ENCODE measurements around the gene BASP1.

Gene BASP1

GRCh38 chr5:17305964-17306725 lies 88.7 kb downstream of the BASP1 start (continued):
- TF ChIP-seq, protein P1, sequence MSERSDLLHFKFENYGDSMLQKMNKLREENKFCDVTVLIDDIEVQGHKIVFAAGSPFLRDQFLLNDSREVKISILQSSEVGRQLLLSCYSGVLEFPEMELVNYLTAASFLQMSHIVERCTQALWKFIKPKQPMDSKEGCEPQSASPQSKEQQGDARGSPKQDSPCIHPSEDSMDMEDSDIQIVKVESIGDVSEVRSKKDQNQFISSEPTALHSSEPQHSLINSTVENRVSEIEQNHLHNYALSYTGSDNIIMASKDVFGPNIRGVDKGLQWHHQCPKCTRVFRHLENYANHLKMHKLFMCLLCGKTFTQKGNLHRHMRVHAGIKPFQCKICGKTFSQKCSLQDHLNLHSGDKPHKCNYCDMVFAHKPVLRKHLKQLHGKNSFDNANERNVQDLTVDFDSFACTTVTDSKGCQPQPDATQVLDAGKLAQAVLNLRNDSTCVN (tag by site-specific recombination; optimal IDR thresholded peaks at IDR 0.05), result peak; percentile 18
- TF ChIP-seq ZNF18 (tag by site-specific recombination; IDR thresholded peaks at IDR 0.05), result peak; percentile 95
- 0 out of 2 replicates have a peak, but pooled peaks have one; percentile 62 for TF ChIP-seq ZNF518A (tag by site-specific recombination; conservative IDR thresholded peaks at IDR 0.05; ENCODE audit: low read depth)
- TF ChIP-seq, protein P2, sequence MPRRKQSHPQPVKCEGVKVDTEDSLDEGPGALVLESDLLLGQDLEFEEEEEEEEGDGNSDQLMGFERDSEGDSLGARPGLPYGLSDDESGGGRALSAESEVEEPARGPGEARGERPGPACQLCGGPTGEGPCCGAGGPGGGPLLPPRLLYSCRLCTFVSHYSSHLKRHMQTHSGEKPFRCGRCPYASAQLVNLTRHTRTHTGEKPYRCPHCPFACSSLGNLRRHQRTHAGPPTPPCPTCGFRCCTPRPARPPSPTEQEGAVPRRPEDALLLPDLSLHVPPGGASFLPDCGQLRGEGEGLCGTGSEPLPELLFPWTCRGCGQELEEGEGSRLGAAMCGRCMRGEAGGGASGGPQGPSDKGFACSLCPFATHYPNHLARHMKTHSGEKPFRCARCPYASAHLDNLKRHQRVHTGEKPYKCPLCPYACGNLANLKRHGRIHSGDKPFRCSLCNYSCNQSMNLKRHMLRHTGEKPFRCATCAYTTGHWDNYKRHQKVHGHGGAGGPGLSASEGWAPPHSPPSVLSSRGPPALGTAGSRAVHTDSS (tag by site-specific recombination; IDR thresholded peaks at IDR 0.05), result peak; percentile 42
- no peak for TF ChIP-seq HOXA7 (CRISPR knock-in tag; IDR thresholded peaks at IDR 0.05; ENCODE audit: borderline replicate concordance)
- TF ChIP-seq GLI2 (tag by site-specific recombination; IDR thresholded peaks at IDR 0.05; ENCODE audit: borderline replicate concordance, low read depth), result peak; percentile 99
- peak; percentile 99 for TF ChIP-seq OVOL3 (tag by site-specific recombination; IDR thresholded peaks at IDR 0.05)
- TF ChIP-seq, protein P3, sequence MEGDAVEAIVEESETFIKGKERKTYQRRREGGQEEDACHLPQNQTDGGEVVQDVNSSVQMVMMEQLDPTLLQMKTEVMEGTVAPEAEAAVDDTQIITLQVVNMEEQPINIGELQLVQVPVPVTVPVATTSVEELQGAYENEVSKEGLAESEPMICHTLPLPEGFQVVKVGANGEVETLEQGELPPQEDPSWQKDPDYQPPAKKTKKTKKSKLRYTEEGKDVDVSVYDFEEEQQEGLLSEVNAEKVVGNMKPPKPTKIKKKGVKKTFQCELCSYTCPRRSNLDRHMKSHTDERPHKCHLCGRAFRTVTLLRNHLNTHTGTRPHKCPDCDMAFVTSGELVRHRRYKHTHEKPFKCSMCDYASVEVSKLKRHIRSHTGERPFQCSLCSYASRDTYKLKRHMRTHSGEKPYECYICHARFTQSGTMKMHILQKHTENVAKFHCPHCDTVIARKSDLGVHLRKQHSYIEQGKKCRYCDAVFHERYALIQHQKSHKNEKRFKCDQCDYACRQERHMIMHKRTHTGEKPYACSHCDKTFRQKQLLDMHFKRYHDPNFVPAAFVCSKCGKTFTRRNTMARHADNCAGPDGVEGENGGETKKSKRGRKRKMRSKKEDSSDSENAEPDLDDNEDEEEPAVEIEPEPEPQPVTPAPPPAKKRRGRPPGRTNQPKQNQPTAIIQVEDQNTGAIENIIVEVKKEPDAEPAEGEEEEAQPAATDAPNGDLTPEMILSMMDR (tag by site-specific recombination; IDR thresholded peaks at IDR 0.05), result peak; percentile 31; the same call in 1 of the 2 replicates
- TF ChIP-seq PBX3 (CRISPR knock-in tag; IDR thresholded peaks at IDR 0.05), result no peak
- TF ChIP-seq ZNF473 (tag by site-specific recombination; IDR thresholded peaks at IDR 0.05), result no peak
- TF ChIP-seq, protein P4, sequence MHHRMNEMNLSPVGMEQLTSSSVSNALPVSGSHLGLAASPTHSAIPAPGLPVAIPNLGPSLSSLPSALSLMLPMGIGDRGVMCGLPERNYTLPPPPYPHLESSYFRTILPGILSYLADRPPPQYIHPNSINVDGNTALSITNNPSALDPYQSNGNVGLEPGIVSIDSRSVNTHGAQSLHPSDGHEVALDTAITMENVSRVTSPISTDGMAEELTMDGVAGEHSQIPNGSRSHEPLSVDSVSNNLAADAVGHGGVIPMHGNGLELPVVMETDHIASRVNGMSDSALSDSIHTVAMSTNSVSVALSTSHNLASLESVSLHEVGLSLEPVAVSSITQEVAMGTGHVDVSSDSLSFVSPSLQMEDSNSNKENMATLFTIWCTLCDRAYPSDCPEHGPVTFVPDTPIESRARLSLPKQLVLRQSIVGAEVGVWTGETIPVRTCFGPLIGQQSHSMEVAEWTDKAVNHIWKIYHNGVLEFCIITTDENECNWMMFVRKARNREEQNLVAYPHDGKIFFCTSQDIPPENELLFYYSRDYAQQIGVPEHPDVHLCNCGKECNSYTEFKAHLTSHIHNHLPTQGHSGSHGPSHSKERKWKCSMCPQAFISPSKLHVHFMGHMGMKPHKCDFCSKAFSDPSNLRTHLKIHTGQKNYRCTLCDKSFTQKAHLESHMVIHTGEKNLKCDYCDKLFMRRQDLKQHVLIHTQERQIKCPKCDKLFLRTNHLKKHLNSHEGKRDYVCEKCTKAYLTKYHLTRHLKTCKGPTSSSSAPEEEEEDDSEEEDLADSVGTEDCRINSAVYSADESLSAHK (tag by site-specific recombination; IDR thresholded peaks at IDR 0.05), result peak; percentile 96
- no peak for TF ChIP-seq ZNF585B (tag by site-specific recombination; IDR thresholded peaks at IDR 0.05)
- peak; percentile 88 for TF ChIP-seq TRIM28 (IDR thresholded peaks at IDR 0.05; ENCODE audit: borderline replicate concordance, low read length)
- TF ChIP-seq ZNF76 (tag by site-specific recombination; IDR thresholded peaks at IDR 0.05; ENCODE audit: borderline replicate concordance, low read depth), result peak; percentile 75
- TF ChIP-seq ZNF202 (tag by site-specific recombination; IDR thresholded peaks at IDR 0.05; ENCODE audit: borderline replicate concordance), result no peak
- TF ChIP-seq, protein P5, sequence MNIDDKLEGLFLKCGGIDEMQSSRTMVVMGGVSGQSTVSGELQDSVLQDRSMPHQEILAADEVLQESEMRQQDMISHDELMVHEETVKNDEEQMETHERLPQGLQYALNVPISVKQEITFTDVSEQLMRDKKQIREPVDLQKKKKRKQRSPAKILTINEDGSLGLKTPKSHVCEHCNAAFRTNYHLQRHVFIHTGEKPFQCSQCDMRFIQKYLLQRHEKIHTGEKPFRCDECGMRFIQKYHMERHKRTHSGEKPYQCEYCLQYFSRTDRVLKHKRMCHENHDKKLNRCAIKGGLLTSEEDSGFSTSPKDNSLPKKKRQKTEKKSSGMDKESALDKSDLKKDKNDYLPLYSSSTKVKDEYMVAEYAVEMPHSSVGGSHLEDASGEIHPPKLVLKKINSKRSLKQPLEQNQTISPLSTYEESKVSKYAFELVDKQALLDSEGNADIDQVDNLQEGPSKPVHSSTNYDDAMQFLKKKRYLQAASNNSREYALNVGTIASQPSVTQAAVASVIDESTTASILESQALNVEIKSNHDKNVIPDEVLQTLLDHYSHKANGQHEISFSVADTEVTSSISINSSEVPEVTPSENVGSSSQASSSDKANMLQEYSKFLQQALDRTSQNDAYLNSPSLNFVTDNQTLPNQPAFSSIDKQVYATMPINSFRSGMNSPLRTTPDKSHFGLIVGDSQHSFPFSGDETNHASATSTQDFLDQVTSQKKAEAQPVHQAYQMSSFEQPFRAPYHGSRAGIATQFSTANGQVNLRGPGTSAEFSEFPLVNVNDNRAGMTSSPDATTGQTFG (tag by site-specific recombination; IDR thresholded peaks at IDR 0.05; ENCODE audit: borderline replicate concordance), result no peak
- peak; percentile 92 for TF ChIP-seq ZBTB44 (tag by site-specific recombination; IDR thresholded peaks at IDR 0.05)

Data from HEK293 (cell line).